Stimulated activated naive CD8-positive, alpha-beta T cell treated with anti-CD3 and anti-CD28 coated beads, Interleukin-15, amount 100 ng/mL, for 72 hours (primary cell): Measurements from ENCODE around the gene CEACAM19.

Experiments used
- ATAC-seq: fragments of 150-1000 bp; cut with Tn5 transposase; 2 replicates; pipeline ENCODE4 v1.10.0; 2021; ENCODE audit warnings: mild to moderate bottlenecking, moderate library complexity
- DNase-seq, 2 donors: peaks; one replicate each; pipeline ENCODE4 v3.0.0; 2021 to 2022
- H3K27ac Mint-ChIP-seq, 2 donors: one replicate each; pipeline ENCODE4 v1.8.0; 2022; ENCODE audit warnings: mild to moderate bottlenecking in 2 of 2, mixed read lengths in 2 of 2, moderate library complexity in 2 of 2
- H3K27me3 Mint-ChIP-seq: one replicate; pipeline ENCODE4 v1.8.0; 2022; ENCODE audit warnings: mixed read lengths
- H3K4me1 Mint-ChIP-seq: one replicate; pipeline ENCODE4 v1.8.0; 2022; ENCODE audit warnings: mild to moderate bottlenecking, mixed read lengths
- H3K4me3 Mint-ChIP-seq, 2 donors: one replicate each; pipeline ENCODE4 v1.8.0; 2022; ENCODE audit warnings: mild to moderate bottlenecking in 2 of 2, mixed read lengths in 2 of 2, moderate library complexity in 1 of 2
- H3K9me3 Mint-ChIP-seq, 2 donors: one replicate each; pipeline ENCODE4 v1.8.0; 2022; ENCODE audit warnings: mixed read lengths in 2 of 2

Gene CEACAM19

GRCh38 chr19:44641501-44642265 is 29.6 kb upstream of the CEACAM19 start:
- no peak for DNase-seq
- Mint-ChIP-seq H3K9me3 (no peaks in the 10 kb centered on the region), H3K27me3 (peaks cover under 1% of the 10 kb centered on the region), H3K4me3 (no peak overlapping the region), H3K27ac (no peak overlapping the region), H3K4me1 (peaks cover 4% of the 10 kb centered on the region)
- no peak for ATAC-seq

- Mint-ChIP-seq H3K27me3 (no peaks in the 10 kb centered on the region), H3K4me3 (no peak overlapping the region)
Observed at GRCh38 chr19:44642377-44642776, 28.9 kb upstream of the CEACAM19 start.

GRCh38 chr19:44643605-44644401 is 27.5 kb upstream of the CEACAM19 start, which contains the start of gene PVR:
Gene PVR (plus strand): TSS chr19:44643910. CDS start chr19:44644097, 187 bp downstream.
- peak; percentile 88 for ATAC-seq
- peak within 1 kb of the TSS; percentile 88 to 91 for H3K4me3 Mint-ChIP-seq
- DNase-seq, result peak; percentile 46 to 58
- H3K27me3 Mint-ChIP-seq, result no peaks in the 10 kb centered on the region
- H3K27ac Mint-ChIP-seq, result peak within 1 kb of the TSS; percentile 86 to 89
- H3K4me1 Mint-ChIP-seq, result peaks cover 4% of the 10 kb centered on the region
- H3K9me3 Mint-ChIP-seq, result no peaks in the 10 kb centered on the region

More at GRCh38 chr19:44642377-44642776, 28.9 kb upstream of the CEACAM19 start:
- Mint-ChIP-seq H3K4me1 (peaks cover 4% of the 10 kb centered on the region), H3K9me3 (no peaks in the 10 kb centered on the region), H3K27ac (no peak overlapping the region)
- ATAC-seq (no peak), DNase-seq (no peak)

GRCh38 chr19:44644402-44645016 is 26.8 kb upstream of the CEACAM19 start:
- ATAC-seq (peak; percentile 70), DNase-seq (peak in 1 of 2 donors; percentile 12)
- peaks cover 4% of the 10 kb centered on the region for H3K4me1 Mint-ChIP-seq
- H3K9me3 Mint-ChIP-seq, result no peaks in the 10 kb centered on the region
- peak overlapping the region; percentile 88 to 91 for H3K4me3 Mint-ChIP-seq
- peak overlapping the region in 1 of 2 donors; percentile 13 for H3K27ac Mint-ChIP-seq
- no peaks in the 10 kb centered on the region for H3K27me3 Mint-ChIP-seq

- ATAC-seq (no peak), DNase-seq (no peak)
- H3K27me3 Mint-ChIP-seq, result no peaks in the 10 kb centered on the region
- H3K4me3 Mint-ChIP-seq, result peak overlapping the region in 1 of 2 donors; percentile 42
- no peak overlapping the region for H3K27ac Mint-ChIP-seq
- H3K4me1 Mint-ChIP-seq, result peaks cover 4% of the 10 kb centered on the region
- no peaks in the 10 kb centered on the region for H3K9me3 Mint-ChIP-seq
Observed at GRCh38 chr19:44645407-44646048, 25.8 kb upstream of the CEACAM19 start.

GRCh38 chr19:44646049-44646416 is 25.2 kb upstream of the CEACAM19 start:
- H3K4me1 Mint-ChIP-seq, result peaks cover 4% of the 10 kb centered on the region
- no peak overlapping the region for H3K4me3 Mint-ChIP-seq
- no peak for ATAC-seq
- H3K9me3 Mint-ChIP-seq, result no peaks in the 10 kb centered on the region
- DNase-seq, result no peak
- H3K27me3 Mint-ChIP-seq, result no peaks in the 10 kb centered on the region
- no peak overlapping the region for H3K27ac Mint-ChIP-seq

- no peak overlapping the region for H3K27ac Mint-ChIP-seq
- H3K4me1 Mint-ChIP-seq, result peaks cover 4% of the 10 kb centered on the region
- no peak overlapping the region for H3K4me3 Mint-ChIP-seq
- H3K9me3 Mint-ChIP-seq, result no peaks in the 10 kb centered on the region
- DNase-seq, result no peak
- H3K27me3 Mint-ChIP-seq, result no peaks in the 10 kb centered on the region
- no peak for ATAC-seq
Observed at GRCh38 chr19:44647144-44647543, 24.1 kb upstream of the CEACAM19 start.

GRCh38 chr19:44648631-44649251 is 22.5 kb upstream of the CEACAM19 start:
- H3K27me3 Mint-ChIP-seq, result no peaks in the 10 kb centered on the region
- H3K27ac Mint-ChIP-seq, result peak overlapping the region in 1 of 2 donors; percentile 77
- no peak for DNase-seq
- no peaks in the 10 kb centered on the region for H3K9me3 Mint-ChIP-seq
- H3K4me3 Mint-ChIP-seq, result no peak overlapping the region
- peaks cover 2% of the 10 kb centered on the region for H3K4me1 Mint-ChIP-seq
- ATAC-seq, result no peak

- DNase-seq (no peak), ATAC-seq (no peak)
- no peak overlapping the region for H3K4me3 Mint-ChIP-seq
- no peaks in the 10 kb centered on the region for H3K27me3 Mint-ChIP-seq
- no peaks in the 10 kb centered on the region for H3K9me3 Mint-ChIP-seq
- H3K27ac Mint-ChIP-seq, result no peak overlapping the region
- peaks cover 11% of the 10 kb centered on the region for H3K4me1 Mint-ChIP-seq
Observed at GRCh38 chr19:44649578-44650145, 21.6 kb upstream of the CEACAM19 start.

- H3K4me1 Mint-ChIP-seq, result peaks cover 25% of the 10 kb centered on the region
- H3K27me3 Mint-ChIP-seq, result no peaks in the 10 kb centered on the region
- H3K4me3 Mint-ChIP-seq, result no peak overlapping the region
- H3K9me3 Mint-ChIP-seq, result no peaks in the 10 kb centered on the region
- no peak for ATAC-seq
- DNase-seq, result no peak
- peak overlapping the region in 1 of 2 donors; percentile 48 for H3K27ac Mint-ChIP-seq
Observed at GRCh38 chr19:44653343-44653742, 17.9 kb upstream of the CEACAM19 start.

GRCh38 chr19:44653977-44654774 is 17.1 kb upstream of the CEACAM19 start:
- H3K4me1 Mint-ChIP-seq, result peaks cover 25% of the 10 kb centered on the region
- no peaks in the 10 kb centered on the region for H3K27me3 Mint-ChIP-seq
- DNase-seq (peak; percentile 71 to 81), ATAC-seq (peak; percentile 96)
- H3K4me3 Mint-ChIP-seq, result no peak overlapping the region
- H3K27ac Mint-ChIP-seq, result peak overlapping the region in 1 of 2 donors; percentile 43
- no peaks in the 10 kb centered on the region for H3K9me3 Mint-ChIP-seq

GRCh38 chr19:44657211-44657921 is 13.9 kb upstream of the CEACAM19 start:
- ATAC-seq (peak; percentile 80), DNase-seq (peak; percentile 75 to 78)
- peak overlapping the region in 1 of 2 donors; percentile 66 for H3K27ac Mint-ChIP-seq
- H3K9me3 Mint-ChIP-seq, result no peaks in the 10 kb centered on the region
- H3K27me3 Mint-ChIP-seq, result no peaks in the 10 kb centered on the region
- no peak overlapping the region for H3K4me3 Mint-ChIP-seq
- H3K4me1 Mint-ChIP-seq, result peaks cover 25% of the 10 kb centered on the region

GRCh38 chr19:44658069-44658733 is 13.1 kb upstream of the CEACAM19 start:
- H3K4me1 Mint-ChIP-seq, result peaks cover 25% of the 10 kb centered on the region
- no peaks in the 10 kb centered on the region for H3K9me3 Mint-ChIP-seq
- H3K27me3 Mint-ChIP-seq, result no peaks in the 10 kb centered on the region
- DNase-seq (no peak), ATAC-seq (no peak)
- no peak overlapping the region for H3K4me3 Mint-ChIP-seq
- no peak overlapping the region for H3K27ac Mint-ChIP-seq
